ENCODE results near the gene PTH2. TPM values are rescaled to one million over a fixed set of nuclear protein-coding genes. Genes with fewer than 3 reads are reported as not detected.

Gene PTH2
- total RNA-seq, 1 donor from 2014 or later = not detected

- no peak for DNase-seq (ENCODE audit: extremely low read depth, low read depth, low spot score)
Measured at GRCh38 chr19:49415102-49415809, 8.0 kb downstream of the PTH2 start.

- DNase-seq (ENCODE audit: extremely low read depth, low read depth, low spot score) = no peak
Measured at GRCh38 chr19:49414256-49414655, 9.0 kb downstream of the PTH2 start.

GRCh38 chr19:49413348-49413747, 9.9 kb downstream of the PTH2 start:
- no peak for DNase-seq (ENCODE audit: extremely low read depth, low read depth, low spot score)

GRCh38 chr19:49411681-49412326, 11.4 kb downstream of the PTH2 start:
- DNase-seq (ENCODE audit: extremely low read depth, low read depth, low spot score) = no peak

GRCh38 chr19:49409441-49410029, 13.7 kb downstream of the PTH2 start:
- no peak for DNase-seq (ENCODE audit: extremely low read depth, low read depth, low spot score)

GRCh38 chr19:49408816-49409440, 14.3 kb downstream of the PTH2 start:
- DNase-seq (ENCODE audit: extremely low read depth, low read depth, low spot score) = no peak

- DNase-seq (ENCODE audit: extremely low read depth, low read depth, low spot score) = no peak
Measured at GRCh38 chr19:49407482-49408015, 15.7 kb downstream of the PTH2 start.

GRCh38 chr19:49407079-49407478, 16.2 kb downstream of the PTH2 start:
- no peak for DNase-seq (ENCODE audit: extremely low read depth, low read depth, low spot score)

- no peak for DNase-seq (ENCODE audit: extremely low read depth, low read depth, low spot score)
Measured at GRCh38 chr19:49403404-49404187, 19.6 kb downstream of the PTH2 start.

- DNase-seq (ENCODE audit: extremely low read depth, low read depth, low spot score) = no peak
Measured at GRCh38 chr19:49400029-49400428, 23.2 kb downstream of the PTH2 start.

GRCh38 chr19:49398931-49399330, 24.3 kb downstream of the PTH2 start:
- DNase-seq (ENCODE audit: extremely low read depth, low read depth, low spot score) = no peak

GRCh38 chr19:49398001-49398615, 25.1 kb downstream of the PTH2 start:
- DNase-seq (ENCODE audit: extremely low read depth, low read depth, low spot score) = no peak

GRCh38 chr19:49396738-49397505, 26.3 kb downstream of the PTH2 start:
- no peak for DNase-seq (ENCODE audit: extremely low read depth, low read depth, low spot score)

- no peak for DNase-seq (ENCODE audit: extremely low read depth, low read depth, low spot score)
Measured at GRCh38 chr19:49395581-49396407, 27.4 kb downstream of the PTH2 start.

GRCh38 chr19:49393881-49394280, 29.4 kb downstream of the PTH2 start:
- DNase-seq (ENCODE audit: extremely low read depth, low read depth, low spot score) = no peak

GRCh38 chr19:49391581-49392399, 31.5 kb downstream of the PTH2 start:
- peak; percentile 25 for DNase-seq (ENCODE audit: extremely low read depth, low read depth, low spot score)

- DNase-seq (ENCODE audit: extremely low read depth, low read depth, low spot score) = no peak
Measured at GRCh38 chr19:49390929-49391359, 32.3 kb downstream of the PTH2 start.
